ENCODE data around the gene FCHSD2.

GRCh38 chr11:73145986-73146575 lies 4.0 kb upstream of the FCHSD2 start:
- TF ChIP-seq REST (tag by site-specific recombination; IDR thresholded peaks at IDR 0.05) (no peak), CTCF (tag by site-specific recombination; IDR thresholded peaks at IDR 0.05) (no peak), YY1 (tag by site-specific recombination; IDR thresholded peaks at IDR 0.05) (no peak)

Data from HEK293 (cell line).